ENCODE data around the gene HSPB2. TPM values are rescaled to one million over a fixed set of nuclear protein-coding genes. Genes with fewer than 3 reads are reported as not detected.

The HSPB2 gene
- total and polyA plus RNA-seq, 10 of the 15 experiments (the other 5 are each of a cell fraction or from before 2014, with no cell fraction given) = not detected

DNA sequence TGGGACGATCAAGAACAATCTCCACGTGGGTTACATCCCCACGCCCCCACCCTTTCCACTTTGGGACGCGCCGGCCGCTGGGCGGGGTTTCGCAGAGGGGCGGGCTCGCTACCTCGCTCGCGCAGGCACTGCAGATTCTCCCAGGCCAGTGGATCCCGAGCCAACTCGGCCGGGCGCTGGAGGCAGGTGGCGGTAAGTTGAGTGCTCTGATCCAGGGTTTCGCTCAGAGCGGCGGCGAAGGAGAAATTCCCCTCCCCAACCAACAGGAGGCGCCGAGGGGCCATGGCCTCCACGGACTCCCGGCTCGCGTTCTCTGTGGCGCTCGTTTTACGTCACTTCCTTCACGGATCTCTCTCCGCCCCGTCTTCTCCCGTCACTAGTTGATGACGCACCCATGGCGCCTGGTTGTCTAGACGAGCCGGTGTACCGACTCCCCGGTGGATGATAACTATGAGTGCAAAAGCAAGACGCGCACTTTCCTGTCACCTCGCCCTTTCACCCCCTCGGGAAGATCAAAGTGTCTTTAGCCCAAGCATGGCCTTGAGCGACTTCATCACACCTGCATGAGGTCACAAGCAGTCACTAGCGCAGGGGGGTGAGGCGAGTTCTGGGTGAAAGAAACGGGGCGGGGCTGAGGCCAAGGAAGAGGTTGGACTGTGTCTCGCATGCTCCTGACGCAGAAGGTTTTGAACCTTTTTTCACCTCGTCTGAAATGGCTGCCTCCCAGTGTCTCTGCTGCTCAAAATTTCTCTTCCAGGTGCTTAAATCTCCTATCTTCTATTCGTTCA, 33.5 kb upstream of the HSPB2 start, which contains the start of the genes CFAP68 and FDXACB1:
Gene CFAP68, plus strand, starts transcription at position 693 of the 788 bp plus-strand sequence. Its CDS starts 20 bp downstream, at position 713.
Gene FDXACB1, minus strand, starts transcription at position 317 of the 788 bp plus-strand sequence. Its CDS starts 33 bp downstream, at position 284.
- Histone ChIP-seq H3K36me3 (ENCODE audit: control insufficient read depth in 2 of 2, insufficient read depth in 2 of 2, low read length in 1 of 2) (no peaks in the 10 kb centered on the region; a peak in 1 of 4 replicates), H4K20me1 (ENCODE audit: control insufficient read depth, insufficient read depth) (no peaks in the 10 kb centered on the region), H3K4me2 (ENCODE audit: control insufficient read depth, insufficient read depth) (peak within 1 kb of the TSS; percentile 81), H3K9me3 (replicated peaks; ENCODE audit: control insufficient read depth, insufficient read depth, low read length) (no peaks in the 10 kb centered on the region), H3K27ac (ENCODE audit: control insufficient read depth, insufficient read depth) (peak within 1 kb of the TSS; percentile 85), H3K9ac (ENCODE audit: control insufficient read depth, insufficient read depth, low read length) (peak within 1 kb of the TSS; percentile 76), H3K27me3 (replicated peaks in 1 of 2; ENCODE audit: control insufficient read depth in 2 of 2, insufficient read depth in 2 of 2, low read length in 1 of 2) (no peaks in the 10 kb centered on the region), H3K4me3 (peak within 1 kb of the TSS; percentile 94), H3K79me2 (ENCODE audit: control insufficient read depth, insufficient read depth, low read length) (peaks cover 12% of the 10 kb centered on the region), H2AFZ (ENCODE audit: control insufficient read depth, low read depth, low read length) (peak within 1 kb of the TSS; percentile 97), H3K4me1 (ENCODE audit: control insufficient read depth, insufficient read depth, low read length) (no peaks in the 10 kb centered on the region)
- no TSS peak for BruUV-seq (replicated peaks)
- ChIA-PET SMC1A (ENCODE audit: uncharacterized antibody, unreplicated experiment) (interaction anchor here (0.5 to 1.4 kb wide), 4 partner anchors 36 to 501 kb away, joined by 3 to 4 read pairs (median 4); no protein-coding TSS in a partner anchor), POLR2A (interaction anchor here (1.0 to 1.1 kb wide), 2 partner anchors 47 to 48 kb away, joined by 3 read pairs; no protein-coding TSS in a partner anchor), CTCF (interaction anchor here (1.1 to 4.2 kb wide), 4 partner anchors 8 to 400 kb away, joined by 3 to 21 read pairs (median 8); partner anchors contain the start of gene ALG9), RAD21 (ENCODE audit: unreplicated experiment) (interaction anchor here (1.3 to 2.1 kb wide), 3 partner anchors 8 to 401 kb away, joined by 3 to 10 read pairs (median 8); partner anchors contain the start of gene ALG9)
- intact Hi-C loops (cut with micrococcal nuclease; ENCODE audit: unreplicated experiment) = loop anchor here (2.0 to 10.0 kb wide), 4 partner anchors 48 to 346 kb away; partner anchors contain the start of genes PTS, SDHD and TIMM8B
- in situ Hi-C loops (cut with MboI) = loop anchor here (5.0 kb wide), 1 partner anchor 208 kb away; the partner anchor contains the start of genes SDHD and TIMM8B
- WGBS (ENCODE audit: insufficient coverage, insufficient replicate concordance, low lambda C conversion rate, missing lambda C conversion rate) = under 1% methylated on average over 54 of the region's 55 CpGs
- ATAC-seq (peak; percentile 94), FAIRE-seq (peak; percentile 95), DNase-seq (ENCODE audit: low read depth, low spot score) (peak; percentile 93)
- no peak for TF ChIP-seq NR2C2 (IDR thresholded peaks at IDR 0.05; ENCODE audit: borderline replicate concordance, control insufficient read depth, insufficient read length, low read depth)
- TF ChIP-seq ZNF274 (IDR thresholded peaks at IDR 0.05; ENCODE audit: insufficient read depth, insufficient read length) = no peak
- TF ChIP-seq, protein P1, sequence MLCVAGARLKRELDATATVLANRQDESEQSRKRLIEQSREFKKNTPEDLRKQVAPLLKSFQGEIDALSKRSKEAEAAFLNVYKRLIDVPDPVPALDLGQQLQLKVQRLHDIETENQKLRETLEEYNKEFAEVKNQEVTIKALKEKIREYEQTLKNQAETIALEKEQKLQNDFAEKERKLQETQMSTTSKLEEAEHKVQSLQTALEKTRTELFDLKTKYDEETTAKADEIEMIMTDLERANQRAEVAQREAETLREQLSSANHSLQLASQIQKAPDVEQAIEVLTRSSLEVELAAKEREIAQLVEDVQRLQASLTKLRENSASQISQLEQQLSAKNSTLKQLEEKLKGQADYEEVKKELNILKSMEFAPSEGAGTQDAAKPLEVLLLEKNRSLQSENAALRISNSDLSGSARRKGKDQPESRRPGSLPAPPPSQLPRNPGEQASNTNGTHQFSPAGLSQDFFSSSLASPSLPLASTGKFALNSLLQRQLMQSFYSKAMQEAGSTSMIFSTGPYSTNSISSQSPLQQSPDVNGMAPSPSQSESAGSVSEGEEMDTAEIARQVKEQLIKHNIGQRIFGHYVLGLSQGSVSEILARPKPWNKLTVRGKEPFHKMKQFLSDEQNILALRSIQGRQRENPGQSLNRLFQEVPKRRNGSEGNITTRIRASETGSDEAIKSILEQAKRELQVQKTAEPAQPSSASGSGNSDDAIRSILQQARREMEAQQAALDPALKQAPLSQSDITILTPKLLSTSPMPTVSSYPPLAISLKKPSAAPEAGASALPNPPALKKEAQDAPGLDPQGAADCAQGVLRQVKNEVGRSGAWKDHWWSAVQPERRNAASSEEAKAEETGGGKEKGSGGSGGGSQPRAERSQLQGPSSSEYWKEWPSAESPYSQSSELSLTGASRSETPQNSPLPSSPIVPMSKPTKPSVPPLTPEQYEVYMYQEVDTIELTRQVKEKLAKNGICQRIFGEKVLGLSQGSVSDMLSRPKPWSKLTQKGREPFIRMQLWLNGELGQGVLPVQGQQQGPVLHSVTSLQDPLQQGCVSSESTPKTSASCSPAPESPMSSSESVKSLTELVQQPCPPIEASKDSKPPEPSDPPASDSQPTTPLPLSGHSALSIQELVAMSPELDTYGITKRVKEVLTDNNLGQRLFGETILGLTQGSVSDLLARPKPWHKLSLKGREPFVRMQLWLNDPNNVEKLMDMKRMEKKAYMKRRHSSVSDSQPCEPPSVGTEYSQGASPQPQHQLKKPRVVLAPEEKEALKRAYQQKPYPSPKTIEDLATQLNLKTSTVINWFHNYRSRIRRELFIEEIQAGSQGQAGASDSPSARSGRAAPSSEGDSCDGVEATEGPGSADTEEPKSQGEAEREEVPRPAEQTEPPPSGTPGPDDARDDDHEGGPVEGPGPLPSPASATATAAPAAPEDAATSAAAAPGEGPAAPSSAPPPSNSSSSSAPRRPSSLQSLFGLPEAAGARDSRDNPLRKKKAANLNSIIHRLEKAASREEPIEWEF (IDR thresholded peaks at IDR 0.05; ENCODE audit: insufficient replicate concordance, low read depth, low read length) = no peak
- TF ChIP-seq, protein P2, sequence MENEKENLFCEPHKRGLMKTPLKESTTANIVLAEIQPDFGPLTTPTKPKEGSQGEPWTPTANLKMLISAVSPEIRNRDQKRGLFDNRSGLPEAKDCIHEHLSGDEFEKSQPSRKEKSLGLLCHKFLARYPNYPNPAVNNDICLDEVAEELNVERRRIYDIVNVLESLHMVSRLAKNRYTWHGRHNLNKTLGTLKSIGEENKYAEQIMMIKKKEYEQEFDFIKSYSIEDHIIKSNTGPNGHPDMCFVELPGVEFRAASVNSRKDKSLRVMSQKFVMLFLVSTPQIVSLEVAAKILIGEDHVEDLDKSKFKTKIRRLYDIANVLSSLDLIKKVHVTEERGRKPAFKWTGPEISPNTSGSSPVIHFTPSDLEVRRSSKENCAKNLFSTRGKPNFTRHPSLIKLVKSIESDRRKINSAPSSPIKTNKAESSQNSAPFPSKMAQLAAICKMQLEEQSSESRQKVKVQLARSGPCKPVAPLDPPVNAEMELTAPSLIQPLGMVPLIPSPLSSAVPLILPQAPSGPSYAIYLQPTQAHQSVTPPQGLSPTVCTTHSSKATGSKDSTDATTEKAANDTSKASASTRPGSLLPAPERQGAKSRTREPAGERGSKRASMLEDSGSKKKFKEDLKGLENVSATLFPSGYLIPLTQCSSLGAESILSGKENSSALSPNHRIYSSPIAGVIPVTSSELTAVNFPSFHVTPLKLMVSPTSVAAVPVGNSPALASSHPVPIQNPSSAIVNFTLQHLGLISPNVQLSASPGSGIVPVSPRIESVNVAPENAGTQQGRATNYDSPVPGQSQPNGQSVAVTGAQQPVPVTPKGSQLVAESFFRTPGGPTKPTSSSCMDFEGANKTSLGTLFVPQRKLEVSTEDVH (IDR thresholded peaks at IDR 0.05; ENCODE audit: low read depth, partially characterized antibody) = peak; percentile 91
- 0 out of 2 replicates have a peak, but pooled peaks have one; percentile 45 for TF ChIP-seq ASH2L (IDR thresholded peaks at IDR 0.05; ENCODE audit: borderline replicate concordance, low read depth)
- TF ChIP-seq EP300 (IDR thresholded peaks at IDR 0.05; ENCODE audit: borderline replicate concordance in 1 of 2, control insufficient read depth in 1 of 2, low read depth in 2 of 2, low read length in 2 of 2) = peak in 1 of 2 experiments; percentile 63; a peak in 2 of 4 replicates
- TF ChIP-seq, protein P3, sequence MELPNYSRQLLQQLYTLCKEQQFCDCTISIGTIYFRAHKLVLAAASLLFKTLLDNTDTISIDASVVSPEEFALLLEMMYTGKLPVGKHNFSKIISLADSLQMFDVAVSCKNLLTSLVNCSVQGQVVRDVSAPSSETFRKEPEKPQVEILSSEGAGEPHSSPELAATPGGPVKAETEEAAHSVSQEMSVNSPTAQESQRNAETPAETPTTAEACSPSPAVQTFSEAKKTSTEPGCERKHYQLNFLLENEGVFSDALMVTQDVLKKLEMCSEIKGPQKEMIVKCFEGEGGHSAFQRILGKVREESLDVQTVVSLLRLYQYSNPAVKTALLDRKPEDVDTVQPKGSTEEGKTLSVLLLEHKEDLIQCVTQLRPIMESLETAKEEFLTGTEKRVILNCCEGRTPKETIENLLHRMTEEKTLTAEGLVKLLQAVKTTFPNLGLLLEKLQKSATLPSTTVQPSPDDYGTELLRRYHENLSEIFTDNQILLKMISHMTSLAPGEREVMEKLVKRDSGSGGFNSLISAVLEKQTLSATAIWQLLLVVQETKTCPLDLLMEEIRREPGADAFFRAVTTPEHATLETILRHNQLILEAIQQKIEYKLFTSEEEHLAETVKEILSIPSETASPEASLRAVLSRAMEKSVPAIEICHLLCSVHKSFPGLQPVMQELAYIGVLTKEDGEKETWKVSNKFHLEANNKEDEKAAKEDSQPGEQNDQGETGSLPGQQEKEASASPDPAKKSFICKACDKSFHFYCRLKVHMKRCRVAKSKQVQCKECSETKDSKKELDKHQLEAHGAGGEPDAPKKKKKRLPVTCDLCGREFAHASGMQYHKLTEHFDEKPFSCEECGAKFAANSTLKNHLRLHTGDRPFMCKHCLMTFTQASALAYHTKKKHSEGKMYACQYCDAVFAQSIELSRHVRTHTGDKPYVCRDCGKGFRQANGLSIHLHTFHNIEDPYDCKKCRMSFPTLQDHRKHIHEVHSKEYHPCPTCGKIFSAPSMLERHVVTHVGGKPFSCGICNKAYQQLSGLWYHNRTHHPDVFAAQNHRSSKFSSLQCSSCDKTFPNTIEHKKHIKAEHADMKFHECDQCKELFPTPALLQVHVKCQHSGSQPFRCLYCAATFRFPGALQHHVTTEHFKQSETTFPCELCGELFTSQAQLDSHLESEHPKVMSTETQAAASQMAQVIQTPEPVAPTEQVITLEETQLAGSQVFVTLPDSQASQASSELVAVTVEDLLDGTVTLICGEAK (IDR thresholded peaks at IDR 0.05; ENCODE audit: borderline replicate concordance) = peak; percentile 92
